Panc1 (cell line): ENCODE data around the gene SLC35D3.

Experiments used
- CTCF ChIP-seq: fragments of 450-650 bp; IDR thresholded peaks from 2 replicates; pipeline ENCODE4 v1.5.1; 2017; ENCODE audit warnings: mild to moderate bottlenecking
- POLR2AphosphoS5 ChIP-seq: IDR thresholded peaks from 2 replicates; pipeline ENCODE4 v1.6.1; 2012; ENCODE audit warnings: mild to moderate bottlenecking, low read depth, low read length, moderate library complexity
- SIN3A ChIP-seq: IDR thresholded peaks from 2 replicates; pipeline ENCODE4 v1.6.1; 2012; ENCODE audit warnings: low read depth, mild to moderate bottlenecking, low read length, moderate library complexity, borderline replicate concordance; ENCODE audit not compliant: insufficient read depth

GRCh38 chr6:136918706-136919105 lies 3.4 kb upstream of the SLC35D3 start:
- TF ChIP-seq SIN3A (no peak), CTCF (no peak), POLR2AphosphoS5 (no peak)
